Esophagus (tissue), 2 donors: Measurements from ENCODE around the gene FAT2. TPM values are rescaled to one million over a fixed set of nuclear protein-coding genes. Genes with fewer than 3 reads are reported as not detected.

ENCODE experiments used
- H3K27ac ChIP-seq, 2 donors: one replicate each; pipeline ENCODE4 v1.5.1; 2013; ENCODE audit warnings: low read depth in 2 of 2, mild to moderate bottlenecking in 2 of 2, inconsistent platforms in 1 of 2, low read length in 1 of 2, moderate library complexity in 1 of 2
- H3K27me3 ChIP-seq, 2 donors: one replicate each; pipeline ENCODE4 v1.6.1; 2013; ENCODE audit warnings: low read length in 2 of 2, control low read depth in 1 of 2, mild to moderate bottlenecking in 1 of 2; ENCODE audit not compliant: insufficient read depth in 2 of 2, control insufficient read depth in 1 of 2
- H3K36me3 ChIP-seq, 2 donors: one replicate each; pipeline ENCODE4 v1.6.1; 2013; ENCODE audit warnings: low read length in 1 of 2; ENCODE audit not compliant: control insufficient read depth in 2 of 2, insufficient read depth in 2 of 2
- H3K4me1 ChIP-seq, 2 donors: one replicate each; pipeline ENCODE4 v1.6.1; 2013; ENCODE audit warnings: low read length in 1 of 2; ENCODE audit not compliant: control insufficient read depth in 2 of 2, insufficient read depth in 2 of 2
- H3K4me3 ChIP-seq, 2 donors: one replicate each; pipeline ENCODE4 v1.5.1; 2013; ENCODE audit warnings: low read length in 2 of 2, mild to moderate bottlenecking in 2 of 2, low read depth in 1 of 2, moderate library complexity in 1 of 2
- H3K9me3 ChIP-seq, 2 donors: one replicate each; pipeline ENCODE4 v1.6.1; 2013; ENCODE audit warnings: mild to moderate bottlenecking in 2 of 2, low read depth in 1 of 2, low read length in 1 of 2, moderate library complexity in 1 of 2; ENCODE audit not compliant: control insufficient read depth in 2 of 2, insufficient read depth in 1 of 2
- WGBS, 2 donors: extraction: QIAGEN DNeasy Blood & Tissue Kit; methylation state at CpG; one replicate each; pipeline ENCODE4 v1.1.7; 2013; 5-methylcytosine and 5-hydroxymethylcytosine counted together
- polyA plus RNA-seq, 2 donors: library from polyadenylated mRNA; stranded (reverse); fragments of 200-250 nt; gene quantifications; one replicate each; pipeline ENCODE4 v1.2.3, GENCODE V29; 2013
- donor health status: healthy with polysubstance abuse.
- donor health status: Bipolar disorder and iron deficiency.

Gene FAT2, protein sequence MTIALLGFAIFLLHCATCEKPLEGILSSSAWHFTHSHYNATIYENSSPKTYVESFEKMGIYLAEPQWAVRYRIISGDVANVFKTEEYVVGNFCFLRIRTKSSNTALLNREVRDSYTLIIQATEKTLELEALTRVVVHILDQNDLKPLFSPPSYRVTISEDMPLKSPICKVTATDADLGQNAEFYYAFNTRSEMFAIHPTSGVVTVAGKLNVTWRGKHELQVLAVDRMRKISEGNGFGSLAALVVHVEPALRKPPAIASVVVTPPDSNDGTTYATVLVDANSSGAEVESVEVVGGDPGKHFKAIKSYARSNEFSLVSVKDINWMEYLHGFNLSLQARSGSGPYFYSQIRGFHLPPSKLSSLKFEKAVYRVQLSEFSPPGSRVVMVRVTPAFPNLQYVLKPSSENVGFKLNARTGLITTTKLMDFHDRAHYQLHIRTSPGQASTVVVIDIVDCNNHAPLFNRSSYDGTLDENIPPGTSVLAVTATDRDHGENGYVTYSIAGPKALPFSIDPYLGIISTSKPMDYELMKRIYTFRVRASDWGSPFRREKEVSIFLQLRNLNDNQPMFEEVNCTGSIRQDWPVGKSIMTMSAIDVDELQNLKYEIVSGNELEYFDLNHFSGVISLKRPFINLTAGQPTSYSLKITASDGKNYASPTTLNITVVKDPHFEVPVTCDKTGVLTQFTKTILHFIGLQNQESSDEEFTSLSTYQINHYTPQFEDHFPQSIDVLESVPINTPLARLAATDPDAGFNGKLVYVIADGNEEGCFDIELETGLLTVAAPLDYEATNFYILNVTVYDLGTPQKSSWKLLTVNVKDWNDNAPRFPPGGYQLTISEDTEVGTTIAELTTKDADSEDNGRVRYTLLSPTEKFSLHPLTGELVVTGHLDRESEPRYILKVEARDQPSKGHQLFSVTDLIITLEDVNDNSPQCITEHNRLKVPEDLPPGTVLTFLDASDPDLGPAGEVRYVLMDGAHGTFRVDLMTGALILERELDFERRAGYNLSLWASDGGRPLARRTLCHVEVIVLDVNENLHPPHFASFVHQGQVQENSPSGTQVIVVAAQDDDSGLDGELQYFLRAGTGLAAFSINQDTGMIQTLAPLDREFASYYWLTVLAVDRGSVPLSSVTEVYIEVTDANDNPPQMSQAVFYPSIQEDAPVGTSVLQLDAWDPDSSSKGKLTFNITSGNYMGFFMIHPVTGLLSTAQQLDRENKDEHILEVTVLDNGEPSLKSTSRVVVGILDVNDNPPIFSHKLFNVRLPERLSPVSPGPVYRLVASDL (N-terminal part only)
- polyA plus RNA-seq = 10 to 100 TPM; 29.5 to 33.8 TPM

DNA sequence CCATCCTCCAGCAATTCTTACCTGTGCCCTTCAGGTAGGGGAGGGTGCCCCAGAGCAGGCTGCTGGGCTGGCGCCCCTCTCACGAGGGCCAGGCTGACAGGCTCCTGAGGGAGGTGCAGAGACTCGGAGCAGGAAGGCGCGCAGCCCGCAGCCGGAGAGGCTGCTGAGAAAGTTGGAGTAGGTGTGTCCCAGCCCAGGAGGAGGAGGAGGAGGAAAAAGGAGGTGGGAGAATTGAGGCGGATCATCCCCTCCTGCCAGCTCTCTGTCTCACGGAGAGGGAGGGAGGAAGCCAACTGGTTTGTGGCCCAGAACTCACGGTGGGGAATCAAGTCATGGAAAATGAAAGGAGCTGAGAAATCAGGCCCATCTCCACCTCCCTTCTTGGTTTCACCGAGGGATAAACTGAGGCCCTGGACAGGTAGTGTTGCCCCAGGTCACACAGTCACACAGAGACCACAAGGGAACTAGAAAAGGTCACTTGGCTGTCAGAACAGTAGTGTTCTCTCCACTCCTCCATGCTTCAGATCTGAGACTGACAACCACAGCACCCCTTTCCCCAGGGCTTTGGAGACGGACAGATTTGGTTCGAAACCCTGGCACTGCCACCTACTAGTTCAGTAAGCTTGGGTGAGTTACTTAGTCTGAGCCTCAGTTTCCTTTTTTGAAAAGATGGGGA, at the start of gene FAT2:
FAT2 (minus strand) TSS at position 188 of the 676 bp plus-strand sequence. CDS start 22,400 bp downstream, outside the sequence.
- H3K27me3 ChIP-seq = no peaks in the 10 kb centered on the region
- H3K36me3 ChIP-seq = peaks cover 0 to 6% of the 10 kb centered on the region in 2 donors
- H3K27ac ChIP-seq = peak within 1 kb of the TSS; percentile 81
- peak within 1 kb of the TSS; percentile 67 to 85 for H3K4me3 ChIP-seq
- 28 to 43% methylated on average over 13 of the region's 13 CpGs for WGBS, 2 donors
- peaks cover 0 to 14% of the 10 kb centered on the region in 2 donors for H3K4me1 ChIP-seq
- no peaks in the 10 kb centered on the region for H3K9me3 ChIP-seq

DNA sequence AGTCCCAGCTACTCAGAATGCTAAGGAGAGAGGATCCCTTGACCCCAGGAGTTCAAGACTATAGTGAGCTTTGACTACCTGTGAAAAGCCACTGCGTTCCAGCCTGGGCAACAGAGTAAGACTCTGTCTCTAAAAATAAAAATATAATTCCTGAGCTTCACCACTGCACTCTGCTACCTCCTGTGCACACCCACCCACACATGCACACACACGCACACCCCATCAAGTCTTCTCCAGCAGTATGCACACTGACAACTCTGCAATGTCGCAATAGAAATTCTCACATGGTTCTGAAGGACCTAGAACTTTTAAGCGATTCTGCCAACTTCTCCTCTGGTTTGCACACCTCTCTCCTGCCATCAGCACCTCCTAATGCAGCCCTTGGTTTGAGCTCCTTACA, 47.5 kb upstream of the FAT2 start:
- peak overlapping the region; percentile 75 to 93 for H3K27ac ChIP-seq
- peaks cover 0 to 11% of the 10 kb centered on the region in 2 donors for H3K4me1 ChIP-seq

DNA sequence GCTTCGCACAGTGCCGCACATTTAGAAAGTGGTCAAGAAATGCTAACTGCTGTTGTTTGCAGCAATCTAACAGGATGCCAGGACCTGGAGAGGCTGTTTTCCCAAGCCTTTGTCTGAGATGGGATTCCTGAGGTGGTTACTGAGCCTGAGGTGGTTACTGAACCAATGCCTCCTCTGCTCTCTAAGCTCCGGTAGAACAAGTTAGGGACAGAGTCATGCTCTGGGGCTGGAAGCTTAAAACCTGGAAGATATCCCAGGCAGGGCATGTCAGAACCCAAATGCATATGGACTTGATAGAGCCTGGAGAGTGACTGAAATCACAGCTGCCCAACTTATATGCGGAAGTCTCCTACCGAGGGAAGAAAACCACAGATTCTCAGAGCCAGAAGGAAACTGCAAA, 46.5 kb upstream of the FAT2 start:
- H3K27ac ChIP-seq = peak overlapping the region; percentile 93 to 95
- H3K27me3 ChIP-seq = no peaks in the 10 kb centered on the region
- H3K9me3 ChIP-seq = no peaks in the 10 kb centered on the region
- H3K36me3 ChIP-seq = no peaks in the 10 kb centered on the region
- H3K4me1 ChIP-seq = peaks cover 0 to 15% of the 10 kb centered on the region in 2 donors
- 51 to 56% methylated on average over 5 of the region's 5 CpGs for WGBS, 2 donors
- no peak overlapping the region for H3K4me3 ChIP-seq

More for the DNA sequence above, 47.5 kb upstream of the FAT2 start:
- H3K36me3 ChIP-seq = no peaks in the 10 kb centered on the region
- 62 to 73% methylated on average over 4 of the region's 4 CpGs for WGBS, 2 donors
- H3K4me3 ChIP-seq = no peak overlapping the region
- H3K9me3 ChIP-seq = no peaks in the 10 kb centered on the region
- H3K27me3 ChIP-seq = no peaks in the 10 kb centered on the region

DNA sequence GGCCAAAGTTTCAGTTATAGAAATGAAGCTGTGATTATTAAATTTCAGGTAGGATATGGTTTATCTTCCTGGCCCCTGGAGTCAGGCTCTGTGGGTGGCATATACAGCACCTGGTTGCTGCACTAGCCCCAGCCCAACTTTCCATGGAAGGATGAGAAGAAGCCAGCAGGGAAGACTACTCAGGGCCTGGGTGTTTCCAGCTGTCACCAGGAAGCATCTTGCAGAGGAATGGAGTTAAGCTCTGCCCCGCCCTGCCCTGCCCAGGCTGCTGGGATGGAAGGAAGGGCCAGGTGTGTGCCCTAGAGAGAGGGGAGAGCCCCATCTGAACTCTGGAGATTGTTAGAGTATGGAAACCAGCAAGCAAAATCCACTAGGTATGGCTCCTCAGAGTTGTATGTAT, 42.8 kb upstream of the FAT2 start:
- Histone ChIP-seq H3K36me3 (no peaks in the 10 kb centered on the region), H3K4me1 (peaks cover 0 to 18% of the 10 kb centered on the region in 2 donors), H3K27me3 (no peaks in the 10 kb centered on the region), H3K9me3 (no peaks in the 10 kb centered on the region), H3K4me3 (no peak overlapping the region), H3K27ac (peak overlapping the region; percentile 76 to 94)
- WGBS, 2 donors = 57 to 89% methylated on average over 1 of the region's 1 CpG

DNA sequence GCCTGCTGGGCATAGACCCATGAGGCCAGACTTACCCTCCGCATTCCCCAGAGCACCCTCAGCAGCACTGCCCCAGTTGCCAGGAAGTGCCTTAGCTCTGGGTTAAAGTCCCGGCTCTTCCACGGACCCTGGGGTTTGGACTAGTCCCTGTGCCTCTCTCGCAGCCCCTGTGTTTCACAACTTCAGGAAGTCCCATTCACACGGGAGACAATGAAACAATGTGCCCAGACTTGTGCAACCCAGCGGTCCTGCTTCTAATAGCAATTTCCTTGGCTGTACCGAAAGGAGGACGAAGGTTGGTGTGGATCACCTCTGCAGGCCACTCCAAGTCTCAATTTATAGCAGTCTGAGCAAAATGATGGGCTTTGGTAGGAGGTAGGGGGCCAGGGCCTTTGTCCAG, 41.8 kb upstream of the FAT2 start:
- 47 to 69% methylated on average over 8 of the region's 8 CpGs for WGBS, 2 donors
- H3K27ac ChIP-seq = peak overlapping the region; percentile 76 to 94
- no peaks in the 10 kb centered on the region for H3K9me3 ChIP-seq
- H3K36me3 ChIP-seq = no peaks in the 10 kb centered on the region
- peaks cover 2 to 18% of the 10 kb centered on the region in 2 donors for H3K4me1 ChIP-seq
- peak overlapping the region; percentile 15 to 21 for H3K4me3 ChIP-seq
- no peaks in the 10 kb centered on the region for H3K27me3 ChIP-seq

DNA sequence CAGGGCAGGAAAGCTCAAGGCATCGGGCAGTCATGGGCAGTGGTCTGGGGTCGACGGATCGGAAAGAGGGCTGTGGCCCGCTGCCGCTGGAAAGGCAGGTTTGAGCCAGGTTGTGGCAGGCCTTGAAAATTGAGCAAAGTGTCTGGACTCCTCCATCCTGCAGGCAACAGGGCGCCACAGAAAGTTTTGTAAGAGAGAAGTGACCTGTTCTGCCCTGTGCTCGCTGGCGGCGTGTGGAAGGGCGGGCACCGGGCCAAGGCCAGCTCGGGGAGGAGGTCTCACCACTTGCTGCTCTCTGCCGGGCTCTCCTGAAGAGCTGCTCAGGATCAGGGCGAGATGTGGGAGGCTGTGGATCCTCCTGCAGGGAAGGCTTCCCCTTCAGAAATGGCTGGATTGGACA, 41.4 kb upstream of the FAT2 start:
- Histone ChIP-seq H3K36me3 (no peaks in the 10 kb centered on the region), H3K27me3 (no peaks in the 10 kb centered on the region), H3K9me3 (no peaks in the 10 kb centered on the region), H3K27ac (peak overlapping the region; percentile 76 to 94), H3K4me1 (peaks cover 2 to 20% of the 10 kb centered on the region in 2 donors), H3K4me3 (peak overlapping the region; percentile 15 to 21)
- WGBS, 2 donors = 49 to 59% methylated on average over 15 of the region's 15 CpGs

DNA sequence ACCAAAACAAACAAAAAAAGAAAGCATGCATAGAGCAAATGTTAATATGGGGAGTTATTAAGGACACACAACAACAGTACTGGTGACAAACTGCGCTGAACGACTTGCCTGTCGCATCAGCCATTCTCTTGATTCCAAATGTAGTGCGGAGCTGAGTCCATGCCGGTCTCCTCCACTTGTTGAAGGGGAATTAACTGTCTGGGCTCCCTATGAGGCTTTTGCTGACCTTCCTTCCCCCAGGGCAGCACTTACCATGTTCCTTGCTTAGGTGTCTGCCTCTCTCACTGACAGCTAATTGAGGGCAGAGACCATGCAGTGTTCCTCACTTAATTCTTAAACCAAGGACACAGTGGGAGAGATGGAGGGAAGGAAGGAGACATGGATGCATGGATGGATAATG, 40.8 kb upstream of the FAT2 start:
- Histone ChIP-seq H3K9me3 (no peaks in the 10 kb centered on the region), H3K4me1 (peaks cover 2 to 20% of the 10 kb centered on the region in 2 donors), H3K36me3 (no peaks in the 10 kb centered on the region), H3K27me3 (no peaks in the 10 kb centered on the region), H3K4me3 (peak overlapping the region in 1 of 2 donors; percentile 21), H3K27ac (no peak overlapping the region)
- WGBS, 2 donors = 94 to 97% methylated on average over 5 of the region's 5 CpGs

DNA sequence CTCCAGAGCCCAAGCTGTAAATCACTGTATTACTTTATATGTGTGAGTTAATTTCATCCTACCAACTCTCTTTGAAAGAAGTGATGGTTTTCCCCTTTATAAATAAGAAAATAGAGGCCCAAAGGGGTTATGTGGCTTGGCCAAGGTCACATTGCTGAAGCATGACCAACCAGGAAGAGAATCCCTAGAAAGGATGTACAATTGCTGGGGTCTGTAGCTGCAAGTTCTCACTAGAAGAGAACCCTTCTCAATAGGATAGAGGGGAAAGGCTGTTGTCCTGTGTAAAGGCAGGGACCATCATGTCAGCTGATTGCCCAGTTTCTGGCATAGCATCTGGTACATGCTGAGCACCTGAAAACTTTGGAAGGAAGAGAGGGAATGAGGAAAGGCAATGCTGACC, 39.0 kb upstream of the FAT2 start:
- no peaks in the 10 kb centered on the region for H3K27me3 ChIP-seq
- H3K9me3 ChIP-seq = no peaks in the 10 kb centered on the region
- H3K4me1 ChIP-seq = peaks cover 2 to 14% of the 10 kb centered on the region in 2 donors
- H3K27ac ChIP-seq = no peak overlapping the region
- H3K36me3 ChIP-seq = no peaks in the 10 kb centered on the region
- no peak overlapping the region for H3K4me3 ChIP-seq
